Measurements from ENCODE around the gene ISX. TPM values are rescaled to one million over a fixed set of nuclear protein-coding genes. Genes with fewer than 3 reads are reported as not detected.

Gene ISX
- total and polyA plus RNA-seq, 9 of the 15 experiments (the other 6 are each of a cell fraction or from before 2014, with no cell fraction given) = 0.03 to 0.36 (median 0.07) TPM

- Histone ChIP-seq H4K20me1 (replicated peaks; ENCODE audit: control insufficient read depth, insufficient read depth, low read length) (no peaks in the 10 kb centered on the region), H3K9me1 (ENCODE audit: control insufficient read depth, insufficient read depth, low read length) (no peaks in the 10 kb centered on the region), H3K27ac (ENCODE audit: extremely low read depth, low read depth, low read length) (no peak overlapping the region), H3K36me3 (ENCODE audit: control insufficient read depth, insufficient read depth, low read length) (no peaks in the 10 kb centered on the region), H3K4me2 (ENCODE audit: insufficient read depth, low read length) (no peak overlapping the region), H3K27me3 (ENCODE audit: control insufficient read depth in 2 of 2, insufficient read depth in 2 of 2, low read length in 2 of 2) (no peaks in the 10 kb centered on the region), H3K4me1 (replicated peaks in 1 of 2; ENCODE audit: control insufficient read depth in 2 of 2, insufficient read depth in 2 of 2, low read length in 2 of 2) (no peaks in the 10 kb centered on the region; a peak in 1 of 5 replicates), H3K79me2 (ENCODE audit: control insufficient read depth, insufficient read depth, low read length) (no peaks in the 10 kb centered on the region), H2AFZ (ENCODE audit: low read depth, low read length) (no peak overlapping the region), H3K9me3 (replicated peaks; ENCODE audit: control insufficient read depth, insufficient read depth, low read depth, low read length) (no peaks in the 10 kb centered on the region), H3K4me3 (no peak overlapping the region), H3K9ac (ENCODE audit: insufficient read depth in 1 of 2, low read depth in 2 of 2, low read length in 2 of 2) (no peak overlapping the region)
- DNase-seq (ENCODE audit: extremely low read depth in 1 of 4, low spot score in 3 of 4) (no peak), ATAC-seq (no peak), FAIRE-seq (no peak)
- 11% methylated on average over 1 of the region's 3 CpGs for WGBS (ENCODE audit: insufficient coverage, low coverage, missing lambda C conversion rate)
- TF ChIP-seq IRF2 (CRISPR knock-in tag; IDR thresholded peaks at IDR 0.05) = no peak
- ChIA-PET CTCF (ENCODE audit: low intra/inter-chr PET ratio) (no interaction called here), POLR2A (interaction anchor here (0.6 kb wide), 1 partner anchor 190 kb away, joined by 4 read pairs; no protein-coding TSS in a partner anchor)
- intact Hi-C loops (cut with micrococcal nuclease) = no loop called here
- BruUV-seq (replicated peaks) = no TSS peak
- in situ Hi-C loops (cut with MboI) = no loop called here
These were observed 33.4 kb upstream of the ISX start for GRCh38 chr22:35032571-35032970.

GRCh38 chr22:35033635-35034296, 32.2 kb upstream of the ISX start:
- Histone ChIP-seq H3K4me1 (replicated peaks in 1 of 2; ENCODE audit: control insufficient read depth in 2 of 2, insufficient read depth in 2 of 2, low read length in 2 of 2) (no peaks in the 10 kb centered on the region; a peak in 1 of 5 replicates), H3K4me3 (no peak overlapping the region), H3K27me3 (ENCODE audit: control insufficient read depth in 2 of 2, insufficient read depth in 2 of 2, low read length in 2 of 2) (no peaks in the 10 kb centered on the region), H3K36me3 (ENCODE audit: control insufficient read depth, insufficient read depth, low read length) (no peaks in the 10 kb centered on the region), H3K9me3 (replicated peaks; ENCODE audit: control insufficient read depth, insufficient read depth, low read depth, low read length) (no peaks in the 10 kb centered on the region), H3K4me2 (ENCODE audit: insufficient read depth, low read length) (no peak overlapping the region), H2AFZ (ENCODE audit: low read depth, low read length) (no peak overlapping the region), H4K20me1 (replicated peaks; ENCODE audit: control insufficient read depth, insufficient read depth, low read length) (no peaks in the 10 kb centered on the region), H3K27ac (ENCODE audit: extremely low read depth, low read depth, low read length) (no peak overlapping the region), H3K9me1 (ENCODE audit: control insufficient read depth, insufficient read depth, low read length) (no peaks in the 10 kb centered on the region), H3K9ac (ENCODE audit: insufficient read depth in 1 of 2, low read depth in 2 of 2, low read length in 2 of 2) (no peak overlapping the region), H3K79me2 (ENCODE audit: control insufficient read depth, insufficient read depth, low read length) (no peaks in the 10 kb centered on the region)
- DNase-seq (ENCODE audit: extremely low read depth in 1 of 4, low spot score in 3 of 4) (no peak), FAIRE-seq (no peak), ATAC-seq (no peak)
- CTCF ChIA-PET (ENCODE audit: low intra/inter-chr PET ratio) = no interaction called here
- intact Hi-C loops (cut with micrococcal nuclease) = no loop called here
- 20% methylated on average over 5 of the region's 6 CpGs for WGBS (ENCODE audit: insufficient coverage, low coverage, missing lambda C conversion rate)
- in situ Hi-C loops (cut with MboI) = no loop called here
- TF ChIP-seq POLR2A (conservative IDR thresholded peaks at IDR 0.05) (no peak), ZFP36 (IDR thresholded peaks at IDR 0.05; ENCODE audit: low read depth, low read length, partially characterized antibody) (peak; percentile 63)
- BruUV-seq (replicated peaks) = no TSS peak
- POLR2A ChIA-PET = no interaction called here
